Brain microvascular endothelial cell (primary cell): Measurements from ENCODE around the gene RAB6D.
A peak's percentile ranks its signal among the peaks of the same experiment; 100 is the strongest.
"Not testable (repeated sequence)": the region's sequence is repeated elsewhere in the genome, so short reads cannot be mapped to it uniquely, and the experiment has no call there.

ENCODE experiments used
- DNase-seq: peaks from one replicate; pipeline ENCODE4 v3.0.0-alpha.2; 2020
- H3K27ac ChIP-seq: fragments of 250-450 bp; sonication (Bioruptor Pico); 2 replicates; pipeline ENCODE4 v1.5.1; 2020; ENCODE audit warnings: mild to moderate bottlenecking, moderate library complexity
- H3K27me3 ChIP-seq: fragments of 250-450 bp; sonication (Bioruptor Pico); replicated peaks from 2 replicates; pipeline ENCODE4 v1.5.1; 2020; ENCODE audit warnings: mild to moderate bottlenecking
- H3K36me3 ChIP-seq: fragments of 250-450 bp; sonication (Bioruptor Pico); replicated peaks from 2 replicates; pipeline ENCODE4 v1.5.1; 2020; ENCODE audit warnings: mild to moderate bottlenecking
- H3K4me3 ChIP-seq: 2 replicates; pipeline ENCODE4 v1.5.1; 2011; ENCODE audit warnings: low read depth, mild to moderate bottlenecking, control low read depth, low read length, moderate library complexity
- CTCF ChIP-seq: IDR thresholded peaks from 2 replicates; pipeline ENCODE4 v1.5.1; 2011; ENCODE audit warnings: low read depth, mild to moderate bottlenecking, moderate library complexity, low read length, control low read depth, inconsistent platforms; ENCODE audit errors: missing control alignments
- in situ Hi-C: cut with HindIII; loops from 2 replicates; pipeline ENCODE4 v1.10.0; 2017; ENCODE audit warnings: low sequenced_read_pairs, low pct_ligation_motif_present

RAB6D gene

GRCh38 chr2:131365452-131365851, 1.5 kb upstream of the RAB6D start:
- Histone ChIP-seq H3K27me3 (peaks cover 5% of the 10 kb centered on the region), H3K36me3 (no peaks in the 10 kb centered on the region), H3K27ac (no peak overlapping the region), H3K4me3 (no peak overlapping the region)
- TF ChIP-seq CTCF, result no peak
- DNase-seq, result no peak
- in situ Hi-C loops, result no loop called here

GRCh38 chr2:131363213-131363612, 755 bp downstream of the RAB6D start:
- H3K4me3 ChIP-seq, DNase-seq, H3K27me3 ChIP-seq, H3K36me3 ChIP-seq, H3K27ac ChIP-seq, in situ Hi-C loops: not testable (repeated sequence)

- H3K27ac ChIP-seq, in situ Hi-C loops, H3K27me3 ChIP-seq, H3K36me3 ChIP-seq, DNase-seq, H3K4me3 ChIP-seq: not testable (repeated sequence)
Observed at GRCh38 chr2:131361773-131362172, 2.2 kb downstream of the RAB6D start.

- H3K27me3 ChIP-seq, H3K27ac ChIP-seq, H3K4me3 ChIP-seq, in situ Hi-C loops, H3K36me3 ChIP-seq, DNase-seq: not testable (repeated sequence)
Observed at GRCh38 chr2:131353167-131353697, 10.7 kb downstream of the RAB6D start.

- in situ Hi-C loops, result no loop called here
- H3K36me3 ChIP-seq, result no peaks in the 10 kb centered on the region
- TF ChIP-seq CTCF, result no peak
- H3K4me3 ChIP-seq, result no peak overlapping the region
- no peaks in the 10 kb centered on the region for H3K27me3 ChIP-seq
- H3K27ac ChIP-seq, result no peak overlapping the region
- DNase-seq, result no peak
Observed at GRCh38 chr2:131349021-131349420, 14.9 kb downstream of the RAB6D start.

- in situ Hi-C loops, H3K27ac ChIP-seq, H3K27me3 ChIP-seq, DNase-seq, H3K36me3 ChIP-seq, H3K4me3 ChIP-seq: not testable (repeated sequence)
Observed at GRCh38 chr2:131347035-131347434, 16.9 kb downstream of the RAB6D start.

GRCh38 chr2:131339307-131339706, 24.7 kb downstream of the RAB6D start:
- H3K36me3 ChIP-seq, in situ Hi-C loops, H3K27ac ChIP-seq, H3K27me3 ChIP-seq, DNase-seq, H3K4me3 ChIP-seq: not testable (repeated sequence)

GRCh38 chr2:131335319-131335718, 28.6 kb downstream of the RAB6D start:
- H3K4me3 ChIP-seq, H3K36me3 ChIP-seq, H3K27me3 ChIP-seq, H3K27ac ChIP-seq, in situ Hi-C loops: not testable (repeated sequence)
- DNase-seq, result peak; percentile 46
- peak; percentile 48 for TF ChIP-seq CTCF

- H3K4me3 ChIP-seq, in situ Hi-C loops, DNase-seq, H3K27ac ChIP-seq, H3K27me3 ChIP-seq, H3K36me3 ChIP-seq: not testable (repeated sequence)
Observed at GRCh38 chr2:131332709-131333108, 31.3 kb downstream of the RAB6D start.

- in situ Hi-C loops, DNase-seq, H3K27me3 ChIP-seq, H3K27ac ChIP-seq, H3K4me3 ChIP-seq, H3K36me3 ChIP-seq: not testable (repeated sequence)
Observed at GRCh38 chr2:131331000-131331399, 33.0 kb downstream of the RAB6D start.
